Measurements from ENCODE around the gene ATP2B1. TPM values are rescaled to one million over a fixed set of nuclear protein-coding genes. Genes with fewer than 3 reads are reported as not detected.

The ATP2B1 gene
- total RNA-seq, 1 experiment from 2014 or later, result 48.5 TPM

DNA sequence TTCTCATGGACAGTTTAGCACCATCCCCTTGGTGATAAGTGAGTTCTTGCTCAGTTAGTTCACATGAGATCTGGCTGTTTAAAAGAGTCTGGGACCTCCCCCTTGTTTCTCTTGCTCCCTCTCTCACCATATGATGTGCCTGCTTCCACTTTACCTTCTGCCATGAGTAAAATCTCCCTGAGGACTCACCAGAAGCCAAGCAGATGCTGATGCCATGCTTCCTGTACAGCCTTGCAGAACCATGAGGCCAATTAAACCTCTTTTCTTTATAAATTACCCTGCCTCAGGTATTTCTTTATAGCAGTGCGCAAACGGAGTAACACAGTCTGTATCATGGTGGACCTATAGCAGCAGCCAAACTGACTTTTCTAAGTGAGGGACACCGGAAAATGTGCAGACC lies 58.8 kb downstream of the ATP2B1 start:
- ATAC-seq, result no peak
- Histone ChIP-seq H4K20me1 (ENCODE audit: low read length) (peaks cover 23% of the 10 kb centered on the region; the same call in 1 of the 2 replicates), H3K4me1 (ENCODE audit: insufficient read depth, low read length) (no peaks in the 10 kb centered on the region), H3K27ac (ENCODE audit: low read length) (no peak overlapping the region), H3K27me3 (ENCODE audit: low read length) (no peaks in the 10 kb centered on the region), H3K4me2 (ENCODE audit: low read length) (no peak overlapping the region), H3K9me2 (replicated peaks; ENCODE audit: low read length) (no peaks in the 10 kb centered on the region), H3F3A (ENCODE audit: low read length, unreplicated experiment) (no peaks in the 10 kb centered on the region), H2AFZ (ENCODE audit: low read length) (no peak overlapping the region), H3K9me3 (ENCODE audit: low read length) (no peaks in the 10 kb centered on the region), H3K79me2 (ENCODE audit: low read length) (peaks cover 84% of the 10 kb centered on the region), H3K4me3 (ENCODE audit: low read length) (no peak overlapping the region), H3K36me3 (ENCODE audit: low read depth, low read length) (peaks cover 28% of the 10 kb centered on the region), H3K9ac (ENCODE audit: low read length) (no peak overlapping the region)
- intact Hi-C loops (cut with micrococcal nuclease), result no loop called here
- ChIA-PET CTCF (no interaction called here), POLR2A (ENCODE audit: unreplicated experiment) (no interaction called here)
- no TSS peak for BruUV-seq (replicated peaks)
- TF ChIP-seq EZH2phosphoT487 (IDR thresholded peaks at IDR 0.05; ENCODE audit: borderline replicate concordance, low read length) (no peak), EZH2 (IDR thresholded peaks at IDR 0.05; ENCODE audit: low read length, unreplicated experiment) (no peak)
- TF ChIP-seq, protein P1, sequence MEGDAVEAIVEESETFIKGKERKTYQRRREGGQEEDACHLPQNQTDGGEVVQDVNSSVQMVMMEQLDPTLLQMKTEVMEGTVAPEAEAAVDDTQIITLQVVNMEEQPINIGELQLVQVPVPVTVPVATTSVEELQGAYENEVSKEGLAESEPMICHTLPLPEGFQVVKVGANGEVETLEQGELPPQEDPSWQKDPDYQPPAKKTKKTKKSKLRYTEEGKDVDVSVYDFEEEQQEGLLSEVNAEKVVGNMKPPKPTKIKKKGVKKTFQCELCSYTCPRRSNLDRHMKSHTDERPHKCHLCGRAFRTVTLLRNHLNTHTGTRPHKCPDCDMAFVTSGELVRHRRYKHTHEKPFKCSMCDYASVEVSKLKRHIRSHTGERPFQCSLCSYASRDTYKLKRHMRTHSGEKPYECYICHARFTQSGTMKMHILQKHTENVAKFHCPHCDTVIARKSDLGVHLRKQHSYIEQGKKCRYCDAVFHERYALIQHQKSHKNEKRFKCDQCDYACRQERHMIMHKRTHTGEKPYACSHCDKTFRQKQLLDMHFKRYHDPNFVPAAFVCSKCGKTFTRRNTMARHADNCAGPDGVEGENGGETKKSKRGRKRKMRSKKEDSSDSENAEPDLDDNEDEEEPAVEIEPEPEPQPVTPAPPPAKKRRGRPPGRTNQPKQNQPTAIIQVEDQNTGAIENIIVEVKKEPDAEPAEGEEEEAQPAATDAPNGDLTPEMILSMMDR (conservative IDR thresholded peaks at IDR 0.05; ENCODE audit: low read depth, low read length), result no peak
- no peak for DNase-seq

DNA sequence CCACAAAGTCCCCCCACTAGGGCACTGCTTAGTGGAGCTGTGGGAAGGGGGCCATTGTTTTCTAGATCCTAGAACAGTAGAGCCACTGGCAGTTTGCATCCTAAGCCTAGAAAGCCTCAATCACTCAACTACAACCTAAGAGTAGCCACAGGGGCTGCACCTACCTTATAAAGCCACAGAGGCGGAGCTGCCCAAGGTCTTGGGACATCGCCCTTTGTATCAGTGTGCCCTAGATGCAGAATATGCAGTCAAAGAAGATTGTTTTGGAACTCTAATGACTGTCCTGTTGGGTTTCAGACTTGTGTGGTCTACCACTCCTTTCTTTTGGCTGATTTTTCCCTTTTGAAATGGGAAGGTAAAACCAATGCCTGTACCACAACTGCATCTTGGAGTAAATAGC lies 59.5 kb downstream of the ATP2B1 start:
- POLR2A ChIA-PET (ENCODE audit: unreplicated experiment), result no interaction called here
- Histone ChIP-seq H3K36me3 (ENCODE audit: low read depth, low read length) (peaks cover 30% of the 10 kb centered on the region), H3K9me2 (replicated peaks; ENCODE audit: low read length) (no peaks in the 10 kb centered on the region), H3K9me3 (ENCODE audit: low read length) (no peaks in the 10 kb centered on the region), H3K4me1 (ENCODE audit: insufficient read depth, low read length) (no peaks in the 10 kb centered on the region), H3F3A (ENCODE audit: low read length, unreplicated experiment) (no peaks in the 10 kb centered on the region), H3K4me3 (ENCODE audit: low read length) (no peak overlapping the region), H3K79me2 (ENCODE audit: low read length) (peaks cover 87% of the 10 kb centered on the region), H3K27ac (ENCODE audit: low read length) (no peak overlapping the region), H3K4me2 (ENCODE audit: low read length) (no peak overlapping the region), H4K20me1 (ENCODE audit: low read length) (peaks cover 23% of the 10 kb centered on the region; the same call in 1 of the 2 replicates), H3K27me3 (ENCODE audit: low read length) (no peaks in the 10 kb centered on the region), H2AFZ (ENCODE audit: low read length) (no peak overlapping the region), H3K9ac (ENCODE audit: low read length) (no peak overlapping the region)
- DNase-seq (no peak), ATAC-seq (no peak)
- BruUV-seq (replicated peaks), result no TSS peak
- TF ChIP-seq EZH2 (IDR thresholded peaks at IDR 0.05; ENCODE audit: low read length, unreplicated experiment) (no peak), EZH2phosphoT487 (IDR thresholded peaks at IDR 0.05; ENCODE audit: borderline replicate concordance, low read length) (no peak)
- TF ChIP-seq, protein P1 (conservative IDR thresholded peaks at IDR 0.05; ENCODE audit: low read depth, low read length), result no peak
- CTCF ChIA-PET, result no interaction called here
- intact Hi-C loops (cut with micrococcal nuclease), result no loop called here

DNA sequence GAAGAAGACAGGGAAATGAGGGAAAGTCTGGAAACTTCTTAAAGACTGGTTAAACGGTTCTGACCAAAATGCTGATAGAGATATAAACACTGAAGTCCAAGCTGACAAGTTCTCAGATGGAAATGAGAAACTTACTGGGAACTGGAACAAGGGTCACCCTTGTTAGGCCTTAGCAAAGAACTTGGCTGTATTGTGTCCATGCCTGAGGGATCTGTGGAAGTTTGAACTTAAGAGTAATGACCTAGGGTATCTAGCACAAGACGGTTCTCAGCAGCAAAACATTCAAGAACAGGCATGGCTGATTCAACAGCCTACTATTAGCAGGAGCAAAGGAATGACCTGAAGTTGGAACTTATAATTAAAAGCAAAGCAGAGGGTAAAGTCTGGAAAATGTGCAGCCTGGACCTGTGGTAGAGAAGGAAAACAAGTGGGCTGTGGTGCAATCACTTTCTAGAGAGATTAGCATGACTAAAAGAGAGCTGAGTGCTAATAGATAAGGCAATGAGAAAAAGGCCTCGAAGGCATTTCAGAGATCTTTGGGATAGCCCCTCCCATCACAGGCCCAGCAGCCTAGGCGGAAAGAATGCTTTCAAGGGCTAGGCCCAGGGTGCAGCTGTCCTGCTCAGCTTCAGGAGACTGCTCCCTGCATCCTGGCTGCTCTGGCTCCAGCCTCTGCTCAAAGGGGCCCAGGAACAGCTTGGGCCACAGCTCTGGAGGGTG lies 60.3 kb downstream of the ATP2B1 start:
- no peak overlapping the region for H3K9ac ChIP-seq (ENCODE audit: low read length)
- H3K9me3 ChIP-seq (ENCODE audit: low read length), result no peaks in the 10 kb centered on the region
- peaks cover 23% of the 10 kb centered on the region; the same call in 1 of the 2 replicates for H4K20me1 ChIP-seq (ENCODE audit: low read length)
- H3K9me2 ChIP-seq (replicated peaks; ENCODE audit: low read length), result no peaks in the 10 kb centered on the region
- H3K4me3 ChIP-seq (ENCODE audit: low read length), result no peak overlapping the region
- DNase-seq (no peak), ATAC-seq (no peak)
- H3K36me3 ChIP-seq (ENCODE audit: low read depth, low read length), result peaks cover 30% of the 10 kb centered on the region
- no peaks in the 10 kb centered on the region for H3F3A ChIP-seq (ENCODE audit: low read length, unreplicated experiment)
- TF ChIP-seq, protein P1 (conservative IDR thresholded peaks at IDR 0.05; ENCODE audit: low read depth, low read length), result no peak
- no peak overlapping the region for H3K4me2 ChIP-seq (ENCODE audit: low read length)
- CTCF ChIA-PET, result no interaction called here
- intact Hi-C loops (cut with micrococcal nuclease), result no loop called here
- no peaks in the 10 kb centered on the region for H3K27me3 ChIP-seq (ENCODE audit: low read length)
- H3K27ac ChIP-seq (ENCODE audit: low read length), result no peak overlapping the region
- H3K79me2 ChIP-seq (ENCODE audit: low read length), result peaks cover 87% of the 10 kb centered on the region
- H2AFZ ChIP-seq (ENCODE audit: low read length), result no peak overlapping the region
- H3K4me1 ChIP-seq (ENCODE audit: insufficient read depth, low read length), result no peaks in the 10 kb centered on the region
- no TSS peak for BruUV-seq (replicated peaks)
- POLR2A ChIA-PET (ENCODE audit: unreplicated experiment), result no interaction called here
